Stomach (tissue), 9 donors: ENCODE results near the gene OR2T29. TPM values are rescaled to one million over a fixed set of nuclear protein-coding genes. Genes with fewer than 3 reads are reported as not detected.
"Not testable (repeated sequence)": the region's sequence is repeated elsewhere in the genome, so short reads cannot be mapped to it uniquely, and the experiment has no call there.

Experiments used
- DNase-seq, 2 donors: peaks; one replicate each; pipeline versions ENCODE4 v3.0.0 to v3.0.0-alpha.2; 2013 to 2019
- H3K27ac ChIP-seq, 5 donors: fragments of 200-600 bp in 4 of 5; sonication (generic) in 4 of 5; one replicate each; pipeline ENCODE4 v1.5.1; 2013 to 2019; ENCODE audit warnings: mild to moderate bottlenecking in 1 of 5, moderate library complexity in 1 of 5
- H3K27me3 ChIP-seq, 3 donors: fragments of 200-600 bp; sonication (generic); one replicate each; pipeline ENCODE4 v1.5.1; 2017 to 2019; ENCODE audit warnings: mixed run types in 1 of 3
- H3K36me3 ChIP-seq, 4 donors: fragments of 200-600 bp; sonication (generic); 1 replicate in 3 of 4; 2 replicates in 1 of 4; pipeline ENCODE4 v1.5.1; 2016 to 2019
- H3K4me1 ChIP-seq, 4 donors: fragments of 200-600 bp; sonication (generic); one replicate each; pipeline ENCODE4 v1.5.1; 2016 to 2019
- H3K4me3 ChIP-seq, 4 donors: fragments of 200-600 bp; sonication (generic) in 3 of 4; one replicate each; pipeline ENCODE4 v1.5.1; 2016 to 2019; ENCODE audit warnings: mild to moderate bottlenecking in 1 of 4
- H3K9me3 ChIP-seq, 4 donors: fragments of 200-600 bp; sonication (generic); one replicate each; pipeline ENCODE4 v1.5.1; 2016 to 2019
- EP300 ChIP-seq: sonication (generic); formaldehyde crosslinking; IDR thresholded peaks from one replicate; pipeline ENCODE4 v1.6.1; 2017; ENCODE audit warnings: antibody characterized with exemption
- POLR2A ChIP-seq, 4 donors: fragments of 450-650 bp; IDR thresholded peaks; one replicate each; pipeline ENCODE4 v1.6.1; 2016; ENCODE audit warnings: antibody characterized with exemption in 4 of 4, control low read depth in 2 of 4, mild to moderate bottlenecking in 1 of 4, moderate library complexity in 1 of 4
- POLR2AphosphoS5 ChIP-seq, 3 donors: sonication (generic); formaldehyde crosslinking; IDR thresholded peaks; one replicate each; pipeline ENCODE4 v1.6.1; 2016; ENCODE audit warnings: antibody characterized with exemption in 3 of 3
- WGBS, 5 donors: extraction: QIAGEN DNeasy Blood & Tissue Kit in 3 of 5; methylation state at CpG; one replicate each; pipeline versions ENCODE4 v1.1.5 to v1.1.7; 2013 to 2018; 5-methylcytosine and 5-hydroxymethylcytosine counted together
- intact Hi-C: fragments of 100-400 bp; cut with DNase I; formaldehyde crosslinking; loops from one replicate; pipeline ENCODE4 v1.15.1; 2023; ENCODE audit warnings: low total_unique reads
- polyA plus RNA-seq, 3 donors: library from polyadenylated mRNA; stranded (reverse); fragments of 200-250 nt; gene quantifications; one replicate each; pipeline ENCODE4 v1.2.3, GENCODE V29; 2013
- total RNA-seq, 5 donors: library from RNA; depleted of rRNA; stranded (reverse); fragments of >200 nt; gene quantifications; one replicate each; pipeline versions ENCODE4 v1.1.0 to v1.2.3, GENCODE V29; 2014 to 2016
- TF ChIP-seq, protein P1 (sequence below), 7 experiments: fragments of 450-650 bp in 4 of 7; fragments of 200-600 bp in 3 of 7; sonication (generic) in 3 of 7; IDR thresholded peaks; one replicate each; pipeline ENCODE4 v1.5.1; 2016 to 2019; ENCODE audit warnings: antibody characterized with exemption in 7 of 7, control low read depth in 2 of 7, mild to moderate bottlenecking in 1 of 7
- donor health status: healthy with polysubstance abuse.
- donor health status: Bipolar disorder and iron deficiency.
- donor health status: healthy.

Gene OR2T29
- total and polyA plus RNA-seq, 8 donors: not detected

DNA sequence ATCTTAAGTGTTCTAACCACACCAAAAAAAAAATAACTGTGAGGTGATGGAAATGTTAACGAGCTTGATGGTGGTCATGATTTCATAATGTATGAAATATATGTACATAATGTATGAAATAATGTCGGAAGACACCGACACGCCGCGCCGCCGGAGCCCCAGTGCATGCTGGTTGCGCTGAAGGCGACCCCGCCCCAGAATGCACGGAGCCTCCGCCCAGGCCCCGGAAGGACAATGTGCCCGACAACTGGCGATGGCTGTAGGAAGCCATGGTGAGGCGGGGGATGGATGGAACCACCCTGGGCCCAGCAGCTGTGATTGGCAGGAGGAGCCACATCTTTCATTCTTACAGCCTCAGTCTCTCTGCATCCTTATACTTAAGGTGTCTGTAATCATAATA lies 27.5 kb upstream of the OR2T29 start:
- H3K27ac ChIP-seq: no peak overlapping the region
- H3K4me1 ChIP-seq: no peaks in the 10 kb centered on the region
- H3K4me3 ChIP-seq: no peak overlapping the region
- TF ChIP-seq POLR2AphosphoS5 (IDR thresholded peaks at IDR 0.05): no peak
- TF ChIP-seq POLR2A (IDR thresholded peaks at IDR 0.05): no peak
- TF ChIP-seq EP300: no peak
- TF ChIP-seq, protein P1, sequence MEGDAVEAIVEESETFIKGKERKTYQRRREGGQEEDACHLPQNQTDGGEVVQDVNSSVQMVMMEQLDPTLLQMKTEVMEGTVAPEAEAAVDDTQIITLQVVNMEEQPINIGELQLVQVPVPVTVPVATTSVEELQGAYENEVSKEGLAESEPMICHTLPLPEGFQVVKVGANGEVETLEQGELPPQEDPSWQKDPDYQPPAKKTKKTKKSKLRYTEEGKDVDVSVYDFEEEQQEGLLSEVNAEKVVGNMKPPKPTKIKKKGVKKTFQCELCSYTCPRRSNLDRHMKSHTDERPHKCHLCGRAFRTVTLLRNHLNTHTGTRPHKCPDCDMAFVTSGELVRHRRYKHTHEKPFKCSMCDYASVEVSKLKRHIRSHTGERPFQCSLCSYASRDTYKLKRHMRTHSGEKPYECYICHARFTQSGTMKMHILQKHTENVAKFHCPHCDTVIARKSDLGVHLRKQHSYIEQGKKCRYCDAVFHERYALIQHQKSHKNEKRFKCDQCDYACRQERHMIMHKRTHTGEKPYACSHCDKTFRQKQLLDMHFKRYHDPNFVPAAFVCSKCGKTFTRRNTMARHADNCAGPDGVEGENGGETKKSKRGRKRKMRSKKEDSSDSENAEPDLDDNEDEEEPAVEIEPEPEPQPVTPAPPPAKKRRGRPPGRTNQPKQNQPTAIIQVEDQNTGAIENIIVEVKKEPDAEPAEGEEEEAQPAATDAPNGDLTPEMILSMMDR (IDR thresholded peaks at IDR 0.05): no peak
- DNase-seq: no peak
- intact Hi-C loops: no loop called here
- WGBS, 5 donors: 89 to 92% (median 91%) methylated on average over 17 of the region's 17 CpGs
- no peaks in the 10 kb centered on the region for H3K9me3 ChIP-seq
- no peaks in the 10 kb centered on the region for H3K36me3 ChIP-seq
- no peaks in the 10 kb centered on the region for H3K27me3 ChIP-seq

DNA sequence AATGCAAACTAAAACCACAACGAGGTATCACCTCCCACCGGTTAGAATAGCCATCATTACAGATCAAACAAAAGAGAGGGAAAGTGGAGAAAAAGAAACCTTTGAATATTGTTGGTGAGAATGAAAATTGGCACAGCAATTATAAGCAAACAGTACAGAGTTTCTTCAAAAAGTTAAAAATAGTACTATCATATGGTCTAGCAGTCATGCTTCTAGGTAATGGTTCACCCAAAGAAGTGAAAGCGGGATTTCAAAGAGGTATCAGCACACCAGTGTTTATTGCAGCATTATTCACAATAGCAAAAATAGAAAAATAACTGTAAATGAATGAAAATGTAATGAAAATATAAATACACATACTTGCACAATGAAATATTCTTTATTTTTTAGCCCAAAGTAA lies 26.8 kb upstream of the OR2T29 start:
- Histone ChIP-seq H3K27me3 (no peaks in the 10 kb centered on the region), H3K4me3 (no peak overlapping the region), H3K4me1 (no peaks in the 10 kb centered on the region), H3K36me3 (no peaks in the 10 kb centered on the region), H3K9me3 (no peaks in the 10 kb centered on the region), H3K27ac (no peak overlapping the region)
- no peak for DNase-seq
- no peak for TF ChIP-seq EP300
- intact Hi-C loops: no loop called here
- WGBS, 5 donors: 67 to 81% (median 73%) methylated on average over 3 of the region's 3 CpGs

DNA sequence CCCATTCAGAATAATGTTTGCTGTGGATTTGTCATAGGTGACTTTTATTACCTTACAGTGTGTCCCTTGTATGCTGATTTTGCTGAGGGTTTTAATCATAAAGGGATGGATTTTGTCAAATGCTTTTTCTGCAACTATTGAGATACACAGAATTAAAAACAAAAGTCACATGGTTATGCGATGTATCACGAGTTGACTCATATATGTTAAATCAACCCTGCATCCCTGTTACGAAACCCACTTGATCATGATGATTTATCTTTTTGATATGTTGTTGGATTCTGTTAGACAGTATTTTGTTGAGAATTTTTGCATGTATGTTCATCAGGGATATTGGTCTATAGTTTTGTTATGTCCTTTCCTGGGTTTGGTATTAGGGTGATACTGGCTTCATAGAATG lies 22.7 kb upstream of the OR2T29 start:
- no peak for DNase-seq
- H3K4me3 ChIP-seq: no peak overlapping the region
- H3K27me3 ChIP-seq: no peaks in the 10 kb centered on the region
- intact Hi-C loops: no loop called here
- no peak overlapping the region for H3K27ac ChIP-seq
- 76 to 86% (median 79%) methylated on average over 3 of the region's 3 CpGs for WGBS, 5 donors
- H3K4me1 ChIP-seq: no peaks in the 10 kb centered on the region
- H3K36me3 ChIP-seq: no peaks in the 10 kb centered on the region
- TF ChIP-seq, protein P1 (IDR thresholded peaks at IDR 0.05): no peak
- TF ChIP-seq POLR2A (IDR thresholded peaks at IDR 0.05) (no peak), EP300 (no peak), POLR2AphosphoS5 (IDR thresholded peaks at IDR 0.05) (no peak)
- no peaks in the 10 kb centered on the region for H3K9me3 ChIP-seq

DNA sequence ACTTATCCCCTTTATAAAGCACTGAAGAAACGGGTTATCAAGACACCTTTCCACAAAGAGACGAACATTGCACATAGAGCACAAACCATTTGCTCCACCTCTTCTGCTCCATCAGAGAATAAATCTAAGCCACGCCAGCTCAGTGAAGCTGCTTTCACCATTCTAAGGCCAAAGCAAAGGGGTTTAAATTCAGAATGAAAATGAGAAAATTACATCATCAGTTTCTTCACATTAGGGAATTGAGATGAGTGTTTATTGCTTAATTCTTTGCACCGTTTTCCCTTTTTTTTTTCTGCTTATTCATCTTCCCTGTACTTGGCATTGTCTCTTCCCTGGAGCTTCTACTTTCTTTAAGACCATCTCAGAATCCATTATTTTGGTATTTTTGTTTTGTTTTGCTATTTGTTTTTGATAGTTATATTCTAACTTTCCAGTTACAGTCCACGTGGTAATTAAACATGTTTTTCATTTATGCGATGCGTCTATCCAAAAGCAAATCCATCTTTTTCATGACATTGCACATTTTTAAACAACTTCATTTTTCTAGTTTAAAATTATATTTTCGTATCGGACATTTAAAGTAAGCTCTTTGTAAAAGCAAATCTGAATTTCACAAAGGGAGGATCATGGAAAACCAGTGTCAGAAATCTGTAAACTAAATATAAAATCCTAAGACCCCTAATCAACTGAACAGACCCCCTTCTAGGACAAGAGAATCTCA lies 13.8 kb upstream of the OR2T29 start:
- DNase-seq: no peak
- no peaks in the 10 kb centered on the region for H3K27me3 ChIP-seq
- no peaks in the 10 kb centered on the region for H3K36me3 ChIP-seq
- TF ChIP-seq EP300 (no peak), POLR2A (IDR thresholded peaks at IDR 0.05) (no peak), POLR2AphosphoS5 (IDR thresholded peaks at IDR 0.05) (no peak)
- TF ChIP-seq, protein P1 (IDR thresholded peaks at IDR 0.05): no peak
- intact Hi-C loops: no loop called here
- no peak overlapping the region for H3K4me3 ChIP-seq
- H3K27ac ChIP-seq: no peak overlapping the region
- H3K4me1 ChIP-seq: no peaks in the 10 kb centered on the region
- WGBS, 5 donors: 76 to 83% (median 77%) methylated on average over 9 of the region's 9 CpGs
- H3K9me3 ChIP-seq: no peaks in the 10 kb centered on the region

DNA sequence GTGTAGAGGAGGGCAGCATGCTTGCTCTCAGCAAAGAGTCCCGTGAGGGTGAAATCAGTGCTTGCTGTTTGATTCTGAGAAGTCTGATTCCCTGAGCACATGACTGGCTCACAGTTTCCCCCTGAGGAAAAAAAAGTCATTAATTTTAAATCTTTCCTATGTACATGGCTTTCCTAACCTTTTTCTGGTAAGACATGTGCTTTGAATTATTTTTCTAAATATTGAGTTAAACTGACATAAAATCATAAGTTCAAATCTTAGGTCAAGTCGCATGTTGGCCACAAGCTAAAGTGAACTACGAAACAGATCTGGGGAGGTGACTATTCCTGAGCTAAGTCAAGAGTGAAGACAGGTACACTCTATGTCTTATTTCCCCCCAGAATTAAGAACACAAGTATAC lies 12.1 kb upstream of the OR2T29 start, which contains the start of gene OR2T34:
Gene OR2T34, minus strand, starts transcription at position 101 of the 400 bp plus-strand sequence. Its CDS starts 0 bp downstream, at position 101.
- WGBS, 5 donors: 88 to 91% (median 89%) methylated on average over 3 of the region's 3 CpGs
- H3K27ac ChIP-seq, H3K4me1 ChIP-seq, intact Hi-C loops, H3K4me3 ChIP-seq, H3K36me3 ChIP-seq, H3K9me3 ChIP-seq, DNase-seq, H3K27me3 ChIP-seq: not testable (repeated sequence)

DNA sequence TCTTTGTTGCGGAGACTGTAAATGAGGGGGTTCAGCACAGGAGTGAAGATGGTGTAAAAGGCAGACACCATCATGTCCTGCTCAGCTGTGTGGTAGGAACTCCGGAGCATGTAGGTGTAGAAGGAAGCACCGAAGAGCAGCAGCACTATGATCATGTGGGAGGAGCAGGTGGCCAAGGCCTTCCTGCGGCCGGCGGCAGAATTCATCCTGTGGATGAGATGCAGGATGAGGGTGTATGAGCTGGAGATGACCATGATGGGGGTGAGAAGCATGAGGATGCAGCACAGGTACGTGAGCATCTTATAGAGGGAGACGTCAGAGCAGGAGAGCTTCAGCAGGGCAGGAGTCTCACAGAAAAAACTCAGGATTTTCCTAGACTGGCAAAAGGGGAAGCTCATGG lies 11.3 kb upstream of the OR2T29 start:
- H3K4me1 ChIP-seq, H3K27me3 ChIP-seq, intact Hi-C loops, DNase-seq, H3K36me3 ChIP-seq, H3K27ac ChIP-seq, H3K4me3 ChIP-seq, H3K9me3 ChIP-seq: not testable (repeated sequence)
- WGBS, 5 donors: 81 to 91% (median 85%) methylated on average over 2 to 6 of the region's 8 CpGs

DNA sequence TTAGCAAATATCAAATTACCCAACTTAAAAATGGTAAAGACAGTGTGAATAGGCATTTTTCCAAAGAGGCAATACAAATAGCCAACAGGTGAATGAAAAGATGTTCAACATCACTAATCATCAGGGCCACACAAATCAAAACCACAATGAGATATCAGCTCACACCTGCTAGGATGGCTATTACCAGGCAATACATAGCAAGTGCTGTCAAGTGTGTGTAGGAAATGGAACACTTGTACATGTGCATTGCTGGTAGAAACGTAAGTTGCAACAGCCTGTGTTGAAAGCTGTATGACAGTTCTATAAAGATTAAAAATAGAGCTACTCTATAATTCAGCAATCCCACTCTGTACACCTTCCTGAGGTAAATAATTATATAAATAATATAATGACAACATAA lies 9.5 kb upstream of the OR2T29 start:
- H3K27ac ChIP-seq, H3K9me3 ChIP-seq, H3K27me3 ChIP-seq, H3K36me3 ChIP-seq, intact Hi-C loops, H3K4me1 ChIP-seq, H3K4me3 ChIP-seq, DNase-seq: not testable (repeated sequence)
- no CpG with 5 or more reads among the region's 1 CpG for WGBS, 5 donors

DNA sequence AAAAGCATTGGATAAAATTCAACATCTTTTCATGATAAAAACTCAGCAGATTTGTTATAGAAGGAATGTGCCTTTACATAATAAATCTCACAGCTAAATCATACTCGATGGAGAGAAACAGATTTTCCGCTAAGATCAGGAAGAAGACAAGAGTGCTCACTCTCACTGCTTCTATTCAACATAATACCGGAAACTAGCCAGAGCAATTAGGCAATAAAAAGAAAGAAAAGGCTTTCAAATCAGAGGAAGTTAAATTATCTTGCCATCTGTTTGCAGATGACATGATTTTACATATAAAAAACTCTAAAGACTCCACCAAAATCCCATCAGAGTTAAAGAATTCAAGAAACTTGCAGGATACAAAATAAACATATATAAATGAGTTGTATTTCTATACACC lies 8.2 kb upstream of the OR2T29 start:
- H3K36me3 ChIP-seq, H3K9me3 ChIP-seq, H3K27me3 ChIP-seq, H3K4me3 ChIP-seq, intact Hi-C loops, H3K4me1 ChIP-seq, H3K27ac ChIP-seq, DNase-seq: not testable (repeated sequence)
- WGBS, 5 donors: 57 to 92% (median 77%) methylated on average over 3 of the region's 3 CpGs

DNA sequence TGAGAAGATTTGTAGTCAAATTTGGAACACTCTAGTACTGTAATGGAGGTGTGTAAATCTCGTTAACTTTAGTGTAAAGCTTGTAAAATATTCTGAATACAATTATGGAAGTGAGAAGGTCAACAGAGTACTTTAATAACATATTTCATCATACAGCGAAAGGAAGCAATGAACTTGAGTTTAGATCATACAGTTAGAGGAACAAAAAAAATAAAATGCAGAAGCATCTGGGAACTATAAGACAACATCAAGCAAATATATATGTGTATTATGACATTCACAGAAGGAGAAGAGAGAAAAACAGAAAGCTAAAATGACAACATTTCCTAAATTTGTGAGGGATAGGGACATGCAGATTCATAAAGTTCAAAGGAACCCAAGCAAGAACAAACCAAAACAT lies 6.5 kb upstream of the OR2T29 start:
- H3K4me3 ChIP-seq, H3K9me3 ChIP-seq, H3K36me3 ChIP-seq, DNase-seq, intact Hi-C loops, H3K4me1 ChIP-seq, H3K27ac ChIP-seq, H3K27me3 ChIP-seq: not testable (repeated sequence)
- 15 to 52% (median 27%) methylated on average over 2 of the region's 2 CpGs for WGBS, 5 donors
